ENCODE data around the gene SLC15A3. TPM values are rescaled to one million over a fixed set of nuclear protein-coding genes. Genes with fewer than 3 reads are reported as not detected.

Gene SLC15A3
- total RNA-seq, 4 donors from 2014 or later, result 8.1 to 18.9 (median 12.6) TPM

GRCh38 chr11:60947700-60948099, 4.3 kb downstream of the SLC15A3 start:
- no peak for DNase-seq
- intact Hi-C loops (cut with DNase I; ENCODE audit: low total_unique reads) (no loop called here), in situ Hi-C loops (cut with MboI; ENCODE audit: low pct_ligation_motif_present in 1 of 4, low pct_unique_long_range_greater_than_20kb in 1 of 4, low sequenced_read_pairs in 3 of 4) (no loop called here)
- no peaks in the 10 kb centered on the region for H3K36me3 ChIP-seq
- peak overlapping the region in 2 of 4 donors; percentile 4 to 11 for H3K27ac ChIP-seq
- no peak overlapping the region for H3K4me3 ChIP-seq
- H3K27me3 ChIP-seq, result no peaks in the 10 kb centered on the region
- peaks cover 0 to 36% (median 12%) of the 10 kb centered on the region in 4 donors for H3K4me1 ChIP-seq
- 52 to 93% methylated on average over 1 to 2 of the region's 2 CpGs for WGBS, 2 donors (ENCODE audit: low coverage in 1 of 2)
- H3K9me3 ChIP-seq, result no peaks in the 10 kb centered on the region
- TF ChIP-seq EP300 (IDR thresholded peaks at IDR 0.05; ENCODE audit: low read depth) (no peak), POLR2A (IDR thresholded peaks at IDR 0.05) (no peak)

- Histone ChIP-seq H3K27me3 (no peaks in the 10 kb centered on the region), H3K9me3 (no peaks in the 10 kb centered on the region), H3K27ac (no peak overlapping the region), H3K4me1 (peaks cover 0 to 29% (median 12%) of the 10 kb centered on the region in 4 donors), H3K36me3 (no peaks in the 10 kb centered on the region), H3K4me3 (no peak overlapping the region)
- DNase-seq, result no peak
- in situ Hi-C loops (cut with MboI; ENCODE audit: low pct_ligation_motif_present in 1 of 4, low pct_unique_long_range_greater_than_20kb in 1 of 4, low sequenced_read_pairs in 3 of 4), result no loop called here
- TF ChIP-seq POLR2A (IDR thresholded peaks at IDR 0.05), result no peak
- no peak for TF ChIP-seq CTCF (IDR thresholded peaks at IDR 0.05)
- no peak for TF ChIP-seq EP300 (IDR thresholded peaks at IDR 0.05; ENCODE audit: low read depth)
- no peak for TF ChIP-seq POLR2AphosphoS5 (IDR thresholded peaks at IDR 0.05)
- WGBS, 2 donors (ENCODE audit: low coverage in 1 of 2), result 83 to 91% methylated on average over 1 to 15 of the region's 15 CpGs
- intact Hi-C loops (cut with DNase I; ENCODE audit: low total_unique reads), result no loop called here
Observed at GRCh38 chr11:60946601-60947264, 5.2 kb downstream of the SLC15A3 start.

- no peaks in the 10 kb centered on the region for H3K36me3 ChIP-seq
- no peaks in the 10 kb centered on the region for H3K27me3 ChIP-seq
- in situ Hi-C loops (cut with MboI; ENCODE audit: low pct_ligation_motif_present in 1 of 4, low pct_unique_long_range_greater_than_20kb in 1 of 4, low sequenced_read_pairs in 3 of 4) (no loop called here), intact Hi-C loops (cut with DNase I; ENCODE audit: low total_unique reads) (no loop called here)
- no peak for DNase-seq
- no peak for TF ChIP-seq POLR2AphosphoS5 (IDR thresholded peaks at IDR 0.05)
- TF ChIP-seq EP300 (IDR thresholded peaks at IDR 0.05; ENCODE audit: low read depth), result no peak
- TF ChIP-seq CTCF (IDR thresholded peaks at IDR 0.05), result no peak
- TF ChIP-seq POLR2A (IDR thresholded peaks at IDR 0.05), result no peak
- H3K4me1 ChIP-seq, result peaks cover 0 to 18% (median 5%) of the 10 kb centered on the region in 4 donors
- WGBS, 2 donors (ENCODE audit: low coverage in 1 of 2), result 93% methylated on average over 5 of the region's 5 CpGs; no CpG with 5 or more reads in 1 of the 2 donors
- no peak overlapping the region for H3K4me3 ChIP-seq
- H3K9me3 ChIP-seq, result no peaks in the 10 kb centered on the region
- H3K27ac ChIP-seq, result no peak overlapping the region
Observed at GRCh38 chr11:60945295-60945667, 6.7 kb downstream of the SLC15A3 start.

- intact Hi-C loops (cut with DNase I; ENCODE audit: low total_unique reads), result no loop called here
- DNase-seq, result no peak
- no peak overlapping the region for H3K27ac ChIP-seq
- H3K9me3 ChIP-seq, result no peaks in the 10 kb centered on the region
- no peak for TF ChIP-seq POLR2AphosphoS5 (IDR thresholded peaks at IDR 0.05)
- TF ChIP-seq POLR2A (IDR thresholded peaks at IDR 0.05), result no peak
- TF ChIP-seq CTCF (IDR thresholded peaks at IDR 0.05), result no peak
- TF ChIP-seq EP300 (IDR thresholded peaks at IDR 0.05; ENCODE audit: low read depth), result no peak
- in situ Hi-C loops (cut with MboI; ENCODE audit: low pct_ligation_motif_present in 1 of 4, low pct_unique_long_range_greater_than_20kb in 1 of 4, low sequenced_read_pairs in 3 of 4), result no loop called here
- peaks cover 0 to 12% (median 5%) of the 10 kb centered on the region in 4 donors for H3K4me1 ChIP-seq
- H3K36me3 ChIP-seq, result no peaks in the 10 kb centered on the region
- H3K27me3 ChIP-seq, result no peaks in the 10 kb centered on the region
- H3K4me3 ChIP-seq, result no peak overlapping the region
- WGBS, 2 donors (ENCODE audit: low coverage in 1 of 2), result 72 to 79% methylated on average over 7 to 11 of the region's 11 CpGs
Observed at GRCh38 chr11:60944490-60945294, 7.3 kb downstream of the SLC15A3 start.
